Measurements from ENCODE around the gene FGD3. TPM values are rescaled to one million over a fixed set of nuclear protein-coding genes. Genes with fewer than 3 reads are reported as not detected.

FGD3 gene
- total RNA-seq, 2 experiments from 2014 or later, result 91.0 to 95.7 TPM

DNA sequence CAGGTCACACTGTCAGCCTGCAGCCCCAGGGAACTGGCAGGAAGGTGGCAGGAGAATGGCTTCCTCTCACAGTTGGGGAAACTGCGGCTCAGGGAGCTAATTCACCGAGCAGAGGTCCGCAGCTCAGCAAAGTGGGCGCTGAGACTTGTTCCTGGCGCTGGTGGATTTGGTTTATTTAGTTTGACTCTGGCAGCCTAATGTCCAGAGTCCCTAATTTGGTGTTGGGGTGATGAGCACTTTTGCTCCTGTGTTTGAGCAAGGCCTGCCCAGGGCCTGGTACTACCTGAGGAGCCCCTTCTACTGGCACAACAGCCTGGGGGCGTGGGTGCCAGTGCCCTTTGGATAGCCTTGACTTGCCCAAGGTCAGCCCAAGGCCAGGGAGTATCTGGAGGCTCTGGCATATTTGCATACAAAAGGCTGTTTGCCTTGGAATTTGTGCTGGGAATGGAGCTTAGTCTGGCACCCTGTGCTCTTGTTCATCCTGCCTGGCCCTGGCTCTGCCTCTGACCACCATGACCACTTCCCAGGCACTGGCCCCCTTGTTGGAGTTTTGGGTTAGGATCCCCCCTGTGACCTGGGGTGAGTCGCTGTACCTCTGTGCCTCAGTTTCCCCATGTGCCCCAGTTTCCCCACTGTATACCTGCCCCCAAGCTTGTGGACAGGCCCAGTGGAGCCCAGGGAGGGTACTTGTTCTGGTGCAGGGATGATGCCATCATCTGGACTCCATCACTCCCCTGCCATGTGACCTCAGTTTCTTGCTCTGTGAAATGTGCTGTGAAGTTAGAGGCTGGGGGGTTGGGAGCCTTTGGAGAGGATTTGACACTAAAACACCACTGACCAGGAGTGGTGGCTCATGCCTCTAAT is 112.6 kb downstream of the FGD3 start:
- peaks cover 80% of the 10 kb centered on the region for H3K4me1 ChIP-seq (ENCODE audit: insufficient read depth, low read length)
- intact Hi-C loops (cut with DNase I, micrococcal nuclease), result loop anchor here (1.0 to 5.0 kb wide), 3 partner anchors 19 to 93 kb away; no protein-coding TSS in a partner anchor
- H3K9me3 ChIP-seq (ENCODE audit: control insufficient read depth in 1 of 2, insufficient read depth in 1 of 2, low read length in 2 of 2), result peaks cover 0 to 3% of the 10 kb centered on the region in 2 experiments
- Mint-ChIP-seq H3K27me3 (no peaks in the 10 kb centered on the region), H3K36me3 (ENCODE audit: low read depth) (peaks cover 44% of the 10 kb centered on the region), H3K4me3 (peak overlapping the region; percentile 96), H3K9me3 (no peaks in the 10 kb centered on the region), H3K27ac (peak overlapping the region; percentile 100), H3K4me1 (ENCODE audit: low read depth) (peaks cover 87% of the 10 kb centered on the region)
- no peak for ATAC-seq (ENCODE audit: poor library complexity)
- ChIA-PET CTCF (interaction anchor here (0.9 to 1.3 kb wide), 3 partner anchors 27 to 56 kb away, joined by 3 to 5 read pairs (median 3); no protein-coding TSS in a partner anchor), POLR2A (interaction anchor here (0.6 to 4.5 kb wide), 26 partner anchors 10 to 172 kb away, joined by 3 to 55 read pairs (median 6); partner anchors contain the start of genes CARD19 and NINJ1)
- peak in 2 of 14 experiments; percentile 21 to 25 for DNase-seq
- H3K36me3 ChIP-seq (ENCODE audit: insufficient read depth, low read length), result peaks cover 20% of the 10 kb centered on the region
- no peaks in the 10 kb centered on the region for H3K27me3 ChIP-seq (ENCODE audit: control insufficient read depth in 1 of 2, insufficient read depth in 2 of 2, low read length in 2 of 2)
- TF ChIP-seq, protein P1, sequence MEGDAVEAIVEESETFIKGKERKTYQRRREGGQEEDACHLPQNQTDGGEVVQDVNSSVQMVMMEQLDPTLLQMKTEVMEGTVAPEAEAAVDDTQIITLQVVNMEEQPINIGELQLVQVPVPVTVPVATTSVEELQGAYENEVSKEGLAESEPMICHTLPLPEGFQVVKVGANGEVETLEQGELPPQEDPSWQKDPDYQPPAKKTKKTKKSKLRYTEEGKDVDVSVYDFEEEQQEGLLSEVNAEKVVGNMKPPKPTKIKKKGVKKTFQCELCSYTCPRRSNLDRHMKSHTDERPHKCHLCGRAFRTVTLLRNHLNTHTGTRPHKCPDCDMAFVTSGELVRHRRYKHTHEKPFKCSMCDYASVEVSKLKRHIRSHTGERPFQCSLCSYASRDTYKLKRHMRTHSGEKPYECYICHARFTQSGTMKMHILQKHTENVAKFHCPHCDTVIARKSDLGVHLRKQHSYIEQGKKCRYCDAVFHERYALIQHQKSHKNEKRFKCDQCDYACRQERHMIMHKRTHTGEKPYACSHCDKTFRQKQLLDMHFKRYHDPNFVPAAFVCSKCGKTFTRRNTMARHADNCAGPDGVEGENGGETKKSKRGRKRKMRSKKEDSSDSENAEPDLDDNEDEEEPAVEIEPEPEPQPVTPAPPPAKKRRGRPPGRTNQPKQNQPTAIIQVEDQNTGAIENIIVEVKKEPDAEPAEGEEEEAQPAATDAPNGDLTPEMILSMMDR (IDR thresholded peaks at IDR 0.05), result no peak
- peak overlapping the region; percentile 91 for H3K4me3 ChIP-seq (ENCODE audit: low read length)
- peak overlapping the region; percentile 83 to 90 for H3K27ac ChIP-seq (ENCODE audit: low read depth in 1 of 2, low read length in 2 of 2)

DNA sequence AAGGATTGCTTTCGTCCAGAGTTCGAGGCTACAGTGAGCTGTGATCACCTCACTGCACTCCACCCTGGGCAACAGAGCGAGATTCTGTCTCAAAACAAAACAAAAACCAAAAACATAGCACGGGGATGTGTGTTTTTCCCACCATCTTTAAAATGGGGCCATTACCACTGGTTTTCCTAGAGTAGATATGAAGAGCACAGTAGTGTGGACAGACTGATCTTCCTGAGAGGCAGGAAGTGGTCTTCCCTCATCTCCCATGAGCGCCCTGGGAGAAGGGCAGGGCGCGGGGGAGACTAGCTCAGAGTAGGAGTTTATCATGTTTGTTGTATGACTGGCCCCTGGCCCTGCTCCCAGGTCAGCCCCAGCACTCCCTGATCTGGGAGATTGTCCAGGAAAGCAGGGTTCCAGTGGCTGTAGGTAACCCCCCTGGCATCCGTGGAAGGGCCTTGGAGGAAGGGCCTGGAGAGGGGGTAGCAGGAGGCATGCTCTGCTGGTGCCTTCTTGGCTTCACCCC is 113.5 kb downstream of the FGD3 start:
- ChIA-PET POLR2A (interaction anchor here (0.8 to 4.5 kb wide), 15 partner anchors 10 to 107 kb away, joined by 3 to 55 read pairs (median 7); partner anchors contain the start of genes CARD19 and NINJ1), CTCF (interaction anchor here (1.2 to 1.6 kb wide), 2 partner anchors 35 to 40 kb away, joined by 3 to 5 read pairs; no protein-coding TSS in a partner anchor)
- peak overlapping the region; percentile 83 to 90 for H3K27ac ChIP-seq (ENCODE audit: low read depth in 1 of 2, low read length in 2 of 2)
- peak overlapping the region; percentile 100 for H3K27ac Mint-ChIP-seq
- H3K4me3 Mint-ChIP-seq, result peak overlapping the region; percentile 96
- H3K27me3 ChIP-seq (ENCODE audit: control insufficient read depth in 1 of 2, insufficient read depth in 2 of 2, low read length in 2 of 2), result no peaks in the 10 kb centered on the region
- peaks cover 53% of the 10 kb centered on the region for H3K36me3 Mint-ChIP-seq (ENCODE audit: low read depth)
- peaks cover 0 to 3% of the 10 kb centered on the region in 2 experiments for H3K9me3 ChIP-seq (ENCODE audit: control insufficient read depth in 1 of 2, insufficient read depth in 1 of 2, low read length in 2 of 2)
- peaks cover 29% of the 10 kb centered on the region for H3K36me3 ChIP-seq (ENCODE audit: insufficient read depth, low read length)
- peak in 4 of 14 experiments; percentile 12 to 50 (median 44) for DNase-seq
- H3K4me1 ChIP-seq (ENCODE audit: insufficient read depth, low read length), result peaks cover 80% of the 10 kb centered on the region
- H3K4me3 ChIP-seq (ENCODE audit: low read length), result peak overlapping the region; percentile 91
- no peaks in the 10 kb centered on the region for H3K27me3 Mint-ChIP-seq
- H3K4me1 Mint-ChIP-seq (ENCODE audit: low read depth), result peaks cover 89% of the 10 kb centered on the region
- no peaks in the 10 kb centered on the region for H3K9me3 Mint-ChIP-seq
- intact Hi-C loops (cut with DNase I, micrococcal nuclease), result loop anchor here (1.0 to 5.0 kb wide), 2 partner anchors 33 to 94 kb away; no protein-coding TSS in a partner anchor
- TF ChIP-seq, protein P1 (IDR thresholded peaks at IDR 0.05), result no peak
- ATAC-seq (ENCODE audit: poor library complexity), result no peak

DNA sequence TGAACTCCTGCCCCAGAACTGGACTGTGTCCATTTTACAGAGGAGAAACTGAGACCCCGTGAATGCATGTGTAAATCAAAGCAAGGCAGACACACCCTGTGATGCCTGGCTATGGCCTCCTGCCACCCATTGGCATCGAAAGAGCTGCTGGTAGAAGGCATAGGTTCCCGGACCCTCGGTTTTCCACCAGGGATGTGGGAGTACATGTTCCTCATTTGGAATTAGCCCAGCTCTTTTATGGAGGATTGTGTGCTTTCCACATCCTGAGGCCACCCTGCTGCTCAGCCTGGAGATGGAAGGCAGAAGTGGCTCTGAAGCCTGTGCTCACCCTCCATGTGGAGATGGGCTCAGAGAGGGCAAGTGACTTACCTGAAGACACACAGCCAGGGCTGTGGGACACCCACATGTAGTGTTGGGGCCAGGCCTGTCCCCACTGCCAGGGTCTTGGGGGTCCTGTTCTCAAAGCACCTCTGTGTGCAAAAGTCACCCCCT is 114.0 kb downstream of the FGD3 start:
- peak overlapping the region; percentile 91 for H3K4me3 ChIP-seq (ENCODE audit: low read length)
- CTCF ChIA-PET, result interaction anchor here (1.2 to 1.6 kb wide), 3 partner anchors 33 to 47 kb away, joined by 3 to 5 read pairs (median 4); no protein-coding TSS in a partner anchor
- POLR2A ChIA-PET, result interaction anchor here (0.9 to 4.5 kb wide), 11 partner anchors 11 to 108 kb away, joined by 3 to 55 read pairs (median 12); partner anchors contain the start of genes CARD19 and NINJ1
- no peak for ATAC-seq (ENCODE audit: poor library complexity)
- no peaks in the 10 kb centered on the region for H3K9me3 Mint-ChIP-seq
- H3K4me3 Mint-ChIP-seq, result peak overlapping the region; percentile 96
- TF ChIP-seq, protein P1 (IDR thresholded peaks at IDR 0.05), result no peak
- no peaks in the 10 kb centered on the region for H3K27me3 Mint-ChIP-seq
- H3K9me3 ChIP-seq (ENCODE audit: control insufficient read depth in 1 of 2, insufficient read depth in 1 of 2, low read length in 2 of 2), result peaks cover 0 to 3% of the 10 kb centered on the region in 2 experiments
- peaks cover 85% of the 10 kb centered on the region for H3K4me1 ChIP-seq (ENCODE audit: insufficient read depth, low read length)
- H3K36me3 Mint-ChIP-seq (ENCODE audit: low read depth), result peaks cover 58% of the 10 kb centered on the region
- no peak for DNase-seq
- peak overlapping the region; percentile 100 for H3K27ac Mint-ChIP-seq
- intact Hi-C loops (cut with DNase I, micrococcal nuclease), result loop anchor here (5.0 kb wide), 1 partner anchor 94 kb away; no protein-coding TSS in a partner anchor
- peaks cover 34% of the 10 kb centered on the region for H3K36me3 ChIP-seq (ENCODE audit: insufficient read depth, low read length)
- H3K4me1 Mint-ChIP-seq (ENCODE audit: low read depth), result peaks cover 89% of the 10 kb centered on the region
- H3K27me3 ChIP-seq (ENCODE audit: control insufficient read depth in 1 of 2, insufficient read depth in 2 of 2, low read length in 2 of 2), result no peaks in the 10 kb centered on the region
- peak overlapping the region; percentile 83 to 90 for H3K27ac ChIP-seq (ENCODE audit: low read depth in 1 of 2, low read length in 2 of 2)
